Measurements from ENCODE around the gene PTPN22.

PTPN22 gene

DNA sequence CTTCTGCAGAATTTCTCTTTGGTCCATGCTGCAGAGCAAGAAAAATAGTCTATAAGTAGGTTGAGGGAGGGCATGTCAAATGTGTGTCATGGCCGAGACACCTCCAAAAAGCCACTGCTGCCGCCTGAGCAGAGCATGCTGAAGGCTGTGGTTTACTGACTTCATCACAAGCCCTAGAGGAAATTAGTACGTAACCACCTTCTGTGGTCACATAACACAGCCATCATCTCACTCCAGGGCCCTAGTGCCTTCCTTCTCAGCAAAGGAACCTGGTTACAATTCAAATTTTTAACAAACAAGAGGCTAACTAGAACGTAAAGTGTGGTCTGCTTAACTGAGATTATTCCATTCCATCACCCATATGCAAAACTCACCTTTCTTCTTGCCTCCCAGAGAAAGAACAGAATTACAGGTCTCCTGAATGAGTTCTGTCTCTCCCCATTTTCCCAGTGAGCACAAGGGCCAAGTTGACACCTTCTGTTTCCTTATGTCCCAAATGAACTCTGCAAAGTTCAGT, at the start of gene PTPN22:
Gene PTPN22 (minus strand): TSS at position 116 of the 517 bp plus-strand sequence.
- FAIRE-seq, result no peak

DNA sequence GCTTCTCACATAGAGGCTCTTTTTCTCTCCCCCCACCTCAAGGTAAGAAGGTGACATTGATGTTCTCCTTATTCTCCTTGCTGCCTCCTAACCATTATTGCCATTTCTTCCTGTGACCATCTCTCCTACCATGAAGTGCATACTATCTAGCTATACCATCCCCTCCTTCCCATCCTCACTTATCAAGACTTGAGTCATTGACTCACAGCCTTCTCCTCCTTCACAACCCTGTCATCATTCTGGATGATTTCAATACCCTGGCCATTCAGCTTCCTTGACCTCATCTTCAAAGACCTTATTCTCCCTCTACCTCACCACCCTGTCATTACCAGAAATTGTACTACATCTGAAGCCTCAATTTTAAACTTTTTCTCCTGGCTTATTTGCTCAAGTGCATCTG, 46.7 kb upstream of the PTPN22 start:
- FAIRE-seq, result no peak

DNA sequence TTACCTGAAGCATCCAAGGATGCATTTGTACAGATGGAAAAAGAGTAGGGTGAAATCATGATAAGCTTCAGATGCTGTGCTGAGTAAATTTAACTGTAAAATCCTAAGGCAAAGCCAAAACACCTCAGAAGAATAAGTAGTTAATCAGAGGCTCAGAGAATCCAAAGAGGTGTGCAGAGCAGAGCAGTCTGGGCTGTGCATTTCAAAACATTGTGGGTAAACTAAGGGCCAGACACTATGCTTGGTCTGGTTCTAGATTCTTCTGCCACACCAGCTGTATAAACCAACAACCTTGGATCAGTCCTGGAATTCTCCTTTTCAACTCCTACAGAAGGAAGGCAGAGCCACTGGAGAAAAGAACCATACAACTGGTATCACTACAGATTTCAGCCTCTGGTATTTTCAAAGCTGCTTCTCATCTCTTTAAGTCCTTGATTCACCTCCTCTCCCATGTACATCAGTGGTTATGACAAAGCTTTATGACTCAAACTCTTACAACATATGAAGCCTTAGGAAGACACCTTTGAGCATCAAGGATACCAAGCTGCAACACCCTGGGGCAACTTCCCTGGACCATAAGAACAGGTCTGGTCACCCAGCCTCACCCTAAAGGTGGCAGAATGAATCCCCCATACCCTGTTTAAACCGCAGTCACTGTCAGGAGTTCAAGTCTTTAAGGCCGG, 46.0 kb upstream of the PTPN22 start:
- FAIRE-seq, result no peak

DNA sequence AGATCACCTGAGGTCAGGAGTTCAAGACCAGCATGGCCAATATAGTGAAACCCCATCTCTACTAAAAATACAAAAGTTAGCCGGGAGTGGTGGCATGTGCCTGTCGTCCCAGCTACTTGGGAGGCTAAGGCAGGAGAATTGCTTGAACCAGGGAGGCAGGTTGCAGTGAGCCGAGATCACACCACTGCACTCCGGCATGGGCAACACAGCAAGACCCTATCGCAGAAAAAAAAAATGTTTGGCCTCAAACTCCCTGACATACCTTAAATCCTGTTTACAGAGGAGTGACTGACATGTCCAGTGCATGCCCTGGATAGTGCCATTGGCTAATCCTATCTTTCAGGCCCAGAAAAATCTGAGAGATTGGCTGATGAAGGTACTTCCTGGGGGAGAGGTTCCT, 45.5 kb upstream of the PTPN22 start:
- FAIRE-seq, result no peak

DNA sequence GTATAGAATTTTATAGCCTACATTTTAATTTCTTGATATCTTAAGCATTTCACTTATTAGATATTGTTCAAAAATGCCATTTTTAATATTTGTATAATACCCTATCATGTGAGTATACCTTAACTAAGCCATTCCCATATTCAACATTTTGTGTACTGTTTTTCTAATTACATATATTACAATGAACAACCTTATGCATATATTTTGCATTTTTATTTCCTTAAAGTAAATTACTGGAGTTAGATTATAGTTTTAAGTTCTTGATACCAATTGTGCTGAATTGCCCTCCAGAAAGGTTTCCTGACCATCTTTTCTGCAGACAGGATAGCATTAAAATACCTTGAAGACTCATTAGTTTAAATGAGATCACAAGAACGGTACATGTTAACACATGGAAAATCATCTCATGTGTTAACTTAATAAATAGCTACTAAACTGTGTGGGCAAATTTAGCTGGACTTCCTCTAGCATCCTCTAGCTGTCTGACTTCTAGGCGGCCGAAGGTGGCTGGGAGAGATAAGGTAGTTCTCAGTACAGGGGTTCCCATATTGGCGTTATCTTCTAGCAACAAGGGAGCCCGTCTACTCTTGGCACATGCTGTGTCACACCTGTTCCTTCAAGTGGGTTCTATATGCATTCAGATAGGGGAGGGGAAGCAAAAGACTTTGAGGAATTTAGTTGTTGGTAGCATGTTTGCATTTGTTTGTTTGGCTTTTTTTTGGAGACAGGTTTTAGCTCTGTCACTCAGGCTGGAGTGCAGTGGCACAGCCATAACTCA, 42.6 kb upstream of the PTPN22 start:
- no peak for FAIRE-seq

DNA sequence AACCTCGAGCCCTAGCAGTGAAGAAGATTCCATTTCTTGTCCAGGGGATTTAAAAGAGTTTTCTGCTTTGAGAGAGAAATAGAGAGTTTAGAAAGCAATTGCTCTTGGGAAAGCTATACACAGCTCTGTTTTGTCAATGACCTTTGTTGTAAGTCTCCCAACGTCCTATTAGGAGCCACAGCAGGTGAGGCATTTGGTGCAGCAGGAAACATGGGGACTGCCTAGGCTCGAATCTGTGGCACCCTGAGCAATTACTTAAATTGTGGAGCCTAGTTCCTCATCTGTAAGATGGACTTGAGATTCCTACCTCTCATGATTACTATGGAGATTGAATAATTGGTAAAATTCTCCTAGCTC, 41.8 kb upstream of the PTPN22 start:
- FAIRE-seq, result no peak

DNA sequence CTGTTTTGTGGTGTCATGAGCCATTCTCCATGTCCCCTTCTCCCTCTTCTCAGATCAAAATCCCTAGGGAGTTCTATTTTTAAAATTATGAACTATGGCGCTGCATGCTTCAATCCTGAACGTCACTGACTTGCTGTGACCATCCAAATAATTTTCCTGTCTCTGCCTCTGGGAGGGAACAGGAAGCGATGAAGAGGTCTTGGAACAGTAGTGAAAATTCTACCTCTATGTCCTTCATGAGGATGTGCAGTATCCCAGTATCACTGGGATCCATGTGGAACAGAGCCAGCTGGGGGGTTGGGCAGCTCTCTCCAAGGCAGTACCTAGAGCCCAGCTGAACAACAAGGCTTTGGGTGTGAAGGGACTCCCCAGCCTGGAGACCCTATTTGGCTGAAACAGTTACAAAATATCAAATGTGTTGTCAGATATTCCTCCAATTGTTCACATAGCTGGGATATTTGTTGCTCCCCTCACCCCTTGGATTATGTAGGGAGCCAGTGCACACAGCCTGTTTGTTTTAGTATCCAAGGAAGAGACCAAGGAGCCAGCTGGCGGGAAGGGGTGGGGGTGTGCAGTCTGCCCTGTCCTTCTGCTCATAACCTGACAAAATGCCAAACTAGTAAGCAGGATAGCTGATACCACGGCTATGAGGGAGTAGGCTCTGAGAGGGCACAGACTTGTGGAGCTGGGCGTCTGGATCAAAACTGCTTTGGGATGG, 41.2 kb upstream of the PTPN22 start:
- no peak for FAIRE-seq

DNA sequence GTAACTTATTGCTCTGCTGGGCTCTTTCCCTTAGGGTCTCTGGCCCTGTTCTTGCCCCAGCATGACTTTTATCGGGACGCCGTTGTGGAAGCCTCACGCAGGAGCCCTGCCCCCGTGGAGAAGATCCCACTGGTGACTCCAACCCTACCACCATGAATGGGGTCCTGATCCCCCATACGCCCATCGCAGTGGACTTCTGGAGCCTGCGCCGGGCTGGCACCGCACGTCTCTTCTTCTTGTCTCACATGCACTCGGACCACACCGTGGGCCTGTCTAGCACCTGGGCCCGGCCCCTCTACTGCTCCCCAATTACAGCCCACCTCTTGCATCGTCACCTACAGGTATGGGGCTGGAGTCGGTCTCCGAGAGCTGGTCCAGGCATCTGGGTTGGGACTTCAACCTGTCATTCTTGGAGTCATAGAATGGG, 33.9 kb upstream of the PTPN22 start:
- no peak for FAIRE-seq

DNA sequence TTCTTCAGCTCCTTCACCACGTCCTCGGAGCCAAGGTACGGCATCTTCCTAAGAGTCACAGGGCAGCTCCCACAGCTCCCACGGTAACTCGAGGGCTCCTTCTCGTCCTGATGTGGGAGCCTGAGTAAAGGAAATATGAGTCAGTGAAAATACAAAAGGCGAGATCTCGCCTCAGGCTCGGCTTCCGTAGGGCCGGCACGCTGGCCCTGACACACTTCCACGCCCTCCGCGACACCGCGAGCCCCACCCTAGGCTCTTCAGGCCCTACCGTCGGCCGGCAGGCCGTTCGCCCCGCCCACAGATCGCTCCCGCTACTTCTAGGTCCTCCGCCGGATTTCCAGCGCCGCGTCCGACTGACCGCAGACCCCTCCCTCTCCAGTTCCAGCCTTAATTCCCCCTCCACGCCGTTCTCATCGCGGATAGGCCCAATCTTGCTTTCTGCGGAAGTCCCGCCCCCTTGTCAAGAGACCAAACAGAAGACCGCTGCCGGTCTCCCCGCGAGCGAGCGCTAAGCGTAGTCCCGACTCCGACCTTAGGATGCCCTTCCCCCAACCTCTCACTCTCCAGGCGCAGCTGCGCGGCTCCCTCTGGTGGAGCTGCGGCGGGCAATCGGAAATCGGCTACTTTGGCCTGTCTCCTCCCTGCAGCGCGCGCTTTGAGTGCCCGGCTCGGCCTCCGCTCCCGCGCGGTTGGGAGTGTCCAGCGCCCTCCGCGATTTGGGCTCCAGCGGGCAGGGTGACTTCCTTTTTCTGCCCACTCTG, 33.3 kb upstream of the PTPN22 start, which contains the start of the genes AP4B1 and DCLRE1B:
Gene AP4B1 (minus strand): TSS at position 126 of the 761 bp plus-strand sequence. CDS start 82 bp downstream, at position 44.
Gene DCLRE1B (plus strand): TSS at position 653 of the 761 bp plus-strand sequence. CDS start 261 bp downstream, outside the sequence.
- FAIRE-seq, result peak; percentile 99

DNA sequence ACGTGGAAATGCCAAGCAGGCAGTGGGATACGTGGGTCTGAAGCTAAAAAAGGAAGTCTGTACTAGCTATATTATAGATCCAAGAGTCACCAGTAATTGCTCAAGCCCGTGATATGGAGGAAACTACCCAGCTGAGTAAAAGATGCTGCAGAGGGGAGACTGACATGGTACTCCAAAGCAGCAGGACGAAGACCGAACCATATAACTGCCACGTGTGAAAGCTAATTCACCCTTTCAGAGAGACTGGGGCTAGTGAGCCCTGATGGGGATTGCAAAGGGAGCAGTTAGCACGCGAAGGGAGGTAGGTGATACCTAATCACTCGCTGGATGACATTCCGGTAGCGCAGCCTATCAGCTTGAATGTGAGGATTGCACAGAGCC, 32.8 kb upstream of the PTPN22 start:
- no peak for FAIRE-seq

DNA sequence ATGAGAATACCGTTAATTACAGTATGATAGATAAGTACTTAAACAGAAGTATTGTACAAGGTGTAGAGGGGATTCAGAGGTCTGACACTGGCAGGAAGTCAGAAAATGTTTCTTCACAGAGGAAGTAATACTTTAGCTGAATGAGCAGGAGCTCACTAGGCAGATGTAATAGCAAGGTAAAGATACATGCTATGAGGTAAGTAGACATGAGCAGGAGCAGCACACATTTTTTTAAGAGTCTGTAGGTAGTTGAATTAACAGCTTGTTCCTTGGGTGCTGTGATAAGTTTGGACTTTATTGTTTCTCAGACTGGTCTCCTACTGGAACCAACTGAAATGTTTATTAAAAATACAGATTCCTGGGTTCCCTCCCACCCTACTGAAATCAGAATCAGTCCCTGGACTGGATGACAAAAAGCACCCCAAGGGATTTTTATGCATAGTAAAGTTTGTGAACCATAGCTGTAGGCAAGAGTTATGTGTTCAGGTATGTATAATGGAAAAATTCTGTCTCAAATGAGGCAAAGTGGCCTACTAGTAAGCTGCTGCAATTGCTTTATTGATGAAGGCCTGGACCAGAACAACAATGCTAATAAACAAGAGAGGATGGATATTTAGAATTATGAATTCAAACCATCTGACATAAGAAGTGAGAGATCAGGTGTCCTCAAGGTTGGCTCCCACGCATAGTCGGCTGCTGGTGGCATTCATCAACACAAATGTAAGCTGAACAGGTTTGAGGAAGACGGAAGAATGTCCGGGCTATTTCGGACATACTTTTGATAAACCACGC, 32.2 kb upstream of the PTPN22 start:
- no peak for FAIRE-seq

DNA sequence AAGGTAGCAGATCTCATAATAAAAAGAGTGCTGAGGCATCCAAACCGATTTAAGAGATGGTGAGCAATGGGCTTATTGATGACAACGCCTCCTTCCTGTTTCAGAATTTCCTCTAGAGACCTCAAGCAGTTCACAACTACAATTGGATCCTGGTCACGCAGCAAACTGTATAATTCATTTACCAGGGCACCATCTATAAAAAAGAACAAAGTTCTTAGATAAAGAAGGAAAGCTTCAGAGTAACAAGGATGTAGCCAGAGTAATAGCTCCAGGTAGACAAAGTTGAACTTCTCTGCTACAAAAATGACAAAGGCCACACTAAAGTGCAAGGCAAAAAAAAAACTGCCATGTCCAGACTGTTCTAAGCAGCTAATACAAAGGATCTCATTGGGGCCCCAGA, 29.7 kb upstream of the PTPN22 start:
- no peak for FAIRE-seq

DNA sequence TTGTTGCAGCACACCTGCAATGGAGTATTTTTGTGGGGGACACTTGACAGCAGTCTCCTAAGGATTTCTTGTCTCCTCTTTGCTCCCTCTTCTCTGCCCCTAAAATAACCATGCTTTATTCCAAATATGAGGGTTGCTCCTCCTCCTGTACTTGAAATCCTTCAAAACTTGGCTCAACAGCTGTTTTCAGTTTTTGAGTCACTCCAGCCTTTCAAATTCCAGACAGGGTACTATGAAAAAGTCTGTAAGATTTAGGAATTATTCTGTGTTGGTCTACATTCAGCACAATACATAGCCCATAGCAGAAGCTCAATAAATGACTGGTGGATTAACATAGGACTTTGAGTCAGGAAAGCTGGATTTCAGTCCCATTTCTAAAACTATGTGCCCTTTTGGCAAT, 27.6 kb upstream of the PTPN22 start:
- no peak for FAIRE-seq

DNA sequence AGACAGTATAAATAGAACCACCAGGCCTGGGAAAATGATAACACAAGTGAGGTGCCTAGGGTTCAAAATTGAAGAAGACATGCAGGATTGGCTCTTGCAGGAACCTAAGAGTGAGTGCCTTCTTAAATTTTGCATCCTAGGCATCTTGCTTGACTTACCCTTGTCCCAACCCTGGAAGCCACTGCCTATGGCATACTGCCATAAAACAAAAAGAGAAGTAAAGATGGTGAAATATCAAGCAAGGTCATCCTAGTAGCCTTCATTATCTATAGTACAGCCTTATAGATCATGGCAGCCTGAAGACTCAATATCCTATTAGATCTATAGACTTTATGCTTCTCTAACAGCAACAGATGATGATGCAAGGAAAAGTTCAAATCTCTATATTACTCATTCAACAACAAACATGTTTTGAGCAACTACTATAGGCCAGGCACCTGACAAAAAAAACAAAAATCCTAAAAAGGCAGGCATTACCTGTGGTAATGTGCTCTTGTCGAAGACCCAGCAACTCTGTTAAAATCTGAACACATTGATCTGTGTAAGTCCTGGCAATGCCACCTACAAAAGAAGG, 26.8 kb upstream of the PTPN22 start:
- FAIRE-seq, result no peak

DNA sequence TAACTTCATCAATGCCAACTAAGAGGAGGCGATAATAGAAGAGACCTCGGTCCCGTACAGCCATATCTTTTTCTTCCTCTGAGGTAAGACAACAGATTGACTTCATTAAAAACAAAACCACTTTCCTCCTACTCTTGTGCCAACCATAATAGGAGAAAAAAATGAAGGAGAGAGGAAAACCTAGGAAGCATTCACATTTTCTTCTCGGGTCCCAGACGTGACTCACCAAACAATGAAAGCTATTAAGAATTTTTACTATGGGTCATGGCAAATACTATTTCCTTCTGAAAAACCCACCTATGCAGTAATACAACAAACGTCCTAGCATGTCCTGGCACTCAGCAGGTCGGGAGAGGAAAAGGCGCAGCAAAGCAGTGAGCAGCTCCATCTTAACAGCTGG, 24.4 kb upstream of the PTPN22 start:
- no peak for FAIRE-seq

DNA sequence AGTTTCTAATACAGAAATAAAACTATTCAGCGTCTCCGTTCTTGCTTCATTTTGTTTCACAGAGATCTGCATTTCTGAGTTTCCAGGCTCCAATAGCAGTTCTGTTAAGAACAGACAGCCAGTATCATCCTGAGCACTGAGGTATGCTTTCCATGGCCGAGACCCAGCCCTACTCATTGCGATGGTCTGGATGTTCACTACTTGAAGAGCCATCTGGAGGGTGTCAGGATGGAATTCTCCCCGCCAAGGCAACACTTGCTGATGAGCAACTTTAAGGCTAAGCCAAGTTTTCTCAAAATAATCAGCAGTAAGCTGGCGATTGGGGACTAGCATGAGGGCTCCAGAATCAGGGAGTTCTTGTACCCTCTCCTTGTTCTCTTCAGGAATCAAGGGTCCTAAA, 23.6 kb upstream of the PTPN22 start:
- no peak for FAIRE-seq

DNA sequence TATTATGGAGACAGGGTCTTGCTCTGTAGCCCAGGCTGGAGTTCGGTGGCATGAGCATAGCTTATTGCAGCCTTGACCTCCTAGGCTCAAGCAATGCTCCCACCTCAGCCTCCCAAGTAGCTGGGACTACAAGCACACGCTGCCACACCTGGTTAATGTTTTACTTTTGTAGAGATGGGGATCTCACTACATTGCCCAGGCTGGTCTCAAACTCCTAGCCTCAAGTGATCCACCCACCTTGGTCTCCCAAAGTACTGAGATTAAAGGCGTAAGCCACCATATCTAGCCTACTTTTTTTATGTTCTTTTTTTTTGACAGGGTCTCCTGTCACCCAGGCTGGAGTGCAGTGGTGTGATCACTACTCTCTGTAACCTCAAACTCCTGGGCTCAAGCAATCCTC, 21.8 kb upstream of the PTPN22 start:
- FAIRE-seq, result no peak

DNA sequence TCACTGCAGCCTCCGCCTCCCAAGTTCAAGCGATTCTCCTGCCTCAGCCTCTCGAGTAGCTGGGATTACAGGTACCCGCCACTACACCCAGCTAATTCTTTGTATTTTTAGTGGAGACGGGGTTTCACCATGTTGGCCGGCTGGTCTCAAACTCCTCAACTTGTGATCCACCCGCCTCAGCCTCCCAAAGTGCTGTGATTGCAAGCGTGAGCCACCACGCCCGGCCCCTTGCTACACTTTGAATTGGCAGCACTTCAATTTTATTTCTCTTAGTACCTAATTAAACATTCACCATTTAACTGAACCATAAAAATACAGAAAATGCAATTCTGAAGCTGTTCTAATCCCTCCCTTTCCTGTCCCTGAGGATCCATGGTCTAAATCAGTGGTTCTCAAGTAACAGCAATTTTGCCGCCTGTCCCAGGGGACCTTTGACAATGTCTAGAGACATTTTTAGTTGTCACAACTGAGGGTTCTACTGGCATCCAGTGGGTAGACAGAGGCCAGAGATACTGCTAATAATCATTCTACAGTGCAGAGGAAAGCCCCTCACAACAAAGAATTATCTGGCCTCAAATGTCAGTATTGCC, 20.2 kb upstream of the PTPN22 start:
- no peak for FAIRE-seq

DNA sequence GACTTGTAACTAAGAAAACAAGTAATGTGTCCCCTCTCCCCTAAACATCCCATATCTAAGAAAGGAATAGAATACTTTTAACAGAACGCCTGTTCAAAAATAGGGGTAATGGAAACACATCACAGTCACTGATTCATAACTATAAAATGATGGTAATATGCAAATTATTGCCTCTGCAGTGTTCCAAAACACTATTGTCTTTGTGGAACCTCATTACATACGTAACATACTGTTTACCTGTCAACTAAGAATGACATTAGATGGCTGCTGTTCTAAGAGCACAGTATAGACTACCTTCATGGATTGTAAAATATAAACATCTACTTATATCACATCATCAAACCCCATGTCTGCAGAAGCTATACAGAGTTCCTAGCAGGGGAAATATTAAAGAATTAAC, 19.3 kb upstream of the PTPN22 start:
- no peak for FAIRE-seq

DNA sequence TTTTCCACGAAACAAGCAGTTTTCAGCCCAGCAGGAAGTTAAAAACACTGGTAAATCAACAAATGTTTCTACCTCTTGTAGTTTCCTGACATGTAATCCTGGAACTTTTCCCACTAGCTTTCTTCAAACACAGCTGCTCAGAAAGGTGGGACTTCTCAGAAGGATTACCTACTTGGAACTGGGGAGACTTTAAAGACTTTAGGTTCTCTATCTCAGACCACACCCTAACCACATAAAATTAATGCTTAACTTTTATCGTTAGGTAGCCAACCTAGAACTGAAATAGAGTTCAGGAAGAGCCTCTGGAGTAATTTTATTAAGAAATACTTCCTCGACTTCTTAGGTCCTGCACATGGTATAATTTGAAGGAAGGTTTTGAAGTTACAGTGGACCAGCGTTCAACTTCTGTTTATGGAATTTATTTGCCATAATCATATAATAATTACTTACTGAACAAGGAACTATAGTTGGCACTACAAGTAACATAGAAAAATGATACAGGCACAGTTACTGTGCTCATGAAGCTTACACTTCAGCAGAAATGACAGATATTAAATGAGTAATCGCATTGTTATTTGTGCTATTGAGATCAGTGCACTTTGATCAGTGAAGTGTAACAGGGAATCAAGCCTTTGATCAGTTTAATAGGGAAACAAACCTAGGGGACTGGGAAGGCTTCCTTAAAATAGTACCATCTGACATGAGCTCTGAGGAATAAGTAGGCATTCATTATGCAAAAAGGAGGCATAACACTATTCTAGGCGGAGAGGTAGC, 16.1 kb upstream of the PTPN22 start, which contains the start of gene BCL2L15:
Gene BCL2L15 (minus strand): TSS at position 180 of the 774 bp plus-strand sequence. CDS start 206 bp downstream, outside the sequence.
- no peak for FAIRE-seq
